Measurements from ENCODE around the gene SH2B3.
A peak's percentile ranks its signal among the peaks of the same experiment; 100 is the strongest.
"Not testable (repeated sequence)": the region's sequence is repeated elsewhere in the genome, so short reads cannot be mapped to it uniquely, and the experiment has no call there.

The SH2B3 gene

DNA sequence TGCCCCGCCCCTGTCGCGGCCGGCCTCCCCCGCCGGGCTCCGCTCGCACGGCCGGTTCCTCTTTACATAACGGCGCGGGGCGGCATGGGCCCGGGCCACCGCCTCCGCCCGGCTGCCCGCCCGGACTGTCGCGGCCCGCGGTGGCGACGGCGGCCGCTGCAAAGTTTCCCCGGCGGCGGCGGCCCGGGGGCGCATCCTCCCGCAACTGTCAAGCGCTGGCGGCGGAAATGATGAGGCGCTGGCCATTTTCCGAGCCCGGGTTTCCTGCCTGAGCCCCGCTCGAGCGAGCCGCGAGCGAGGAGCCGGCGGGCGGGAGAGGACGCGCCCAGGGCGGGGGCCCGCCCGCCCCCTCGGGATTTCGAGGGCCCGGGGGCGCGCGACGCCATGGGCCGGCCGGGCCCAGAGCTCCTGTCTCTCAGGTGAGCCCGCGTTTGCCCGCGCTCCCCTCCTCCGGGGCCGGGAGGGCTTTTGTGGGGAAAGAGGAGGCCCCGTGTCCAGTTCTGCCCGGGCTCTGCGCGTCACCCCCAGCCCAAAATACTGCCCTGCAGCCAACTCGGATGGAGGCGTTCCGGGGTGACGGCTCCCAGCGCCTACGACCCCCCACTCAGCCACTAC is at the start of gene SH2B3:
TSS of gene SH2B3 (plus strand) at position 65 of the 615 bp plus-strand sequence. CDS start 12,223 bp downstream, outside the sequence.
- no peak for DNase-seq

DNA sequence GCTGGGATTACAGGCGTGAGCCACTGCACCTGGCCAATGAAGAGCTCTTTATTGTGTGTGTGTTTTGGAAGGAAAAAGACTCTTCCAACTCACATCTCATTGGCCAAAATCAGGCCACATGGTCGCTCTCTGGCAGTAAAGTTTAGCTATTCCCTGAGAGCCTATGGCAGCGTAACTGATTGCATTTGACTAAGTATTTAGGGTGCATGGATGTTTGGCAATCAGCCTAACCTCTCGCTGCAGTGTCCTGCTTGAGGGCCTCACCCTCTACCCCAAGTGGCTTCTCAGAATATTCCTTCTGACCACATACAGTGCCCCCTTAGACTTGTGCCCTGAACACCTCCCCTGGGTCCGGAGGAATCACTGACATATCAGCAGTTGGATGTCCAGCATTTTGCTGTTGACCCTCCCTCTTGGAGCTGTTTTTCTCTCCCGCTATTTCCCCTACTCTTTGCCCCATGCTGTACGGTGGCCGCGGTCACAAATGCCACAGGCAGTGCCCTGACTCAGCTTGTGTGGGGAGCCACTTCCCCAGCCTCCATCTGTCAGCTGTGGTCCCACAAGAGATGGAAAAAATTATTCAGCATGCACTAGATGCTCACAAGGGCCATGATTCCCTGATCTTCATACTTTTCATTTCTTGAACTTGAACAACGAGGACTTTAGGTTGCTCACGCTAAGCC is 46.4 kb upstream of the SH2B3 start:
- DNase-seq: peak; percentile 72

DNA sequence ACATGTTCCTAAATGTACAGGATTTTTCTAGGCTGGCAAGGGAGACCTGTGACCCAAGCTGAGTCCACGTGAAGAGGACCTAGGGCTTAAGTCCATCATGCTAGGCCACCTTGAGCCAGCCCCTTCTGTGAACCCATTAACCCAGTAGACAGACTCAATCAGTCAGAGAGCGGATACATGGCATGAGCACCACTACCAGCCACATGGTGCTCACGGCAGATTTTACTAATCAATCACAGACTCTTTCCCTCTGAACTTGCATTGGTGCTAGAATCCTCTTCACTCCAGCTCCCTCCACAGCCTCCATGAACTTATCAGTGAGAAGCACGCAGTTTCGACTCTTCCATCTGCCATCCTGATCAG is 45.8 kb upstream of the SH2B3 start:
- DNase-seq: peak; percentile 8

DNA sequence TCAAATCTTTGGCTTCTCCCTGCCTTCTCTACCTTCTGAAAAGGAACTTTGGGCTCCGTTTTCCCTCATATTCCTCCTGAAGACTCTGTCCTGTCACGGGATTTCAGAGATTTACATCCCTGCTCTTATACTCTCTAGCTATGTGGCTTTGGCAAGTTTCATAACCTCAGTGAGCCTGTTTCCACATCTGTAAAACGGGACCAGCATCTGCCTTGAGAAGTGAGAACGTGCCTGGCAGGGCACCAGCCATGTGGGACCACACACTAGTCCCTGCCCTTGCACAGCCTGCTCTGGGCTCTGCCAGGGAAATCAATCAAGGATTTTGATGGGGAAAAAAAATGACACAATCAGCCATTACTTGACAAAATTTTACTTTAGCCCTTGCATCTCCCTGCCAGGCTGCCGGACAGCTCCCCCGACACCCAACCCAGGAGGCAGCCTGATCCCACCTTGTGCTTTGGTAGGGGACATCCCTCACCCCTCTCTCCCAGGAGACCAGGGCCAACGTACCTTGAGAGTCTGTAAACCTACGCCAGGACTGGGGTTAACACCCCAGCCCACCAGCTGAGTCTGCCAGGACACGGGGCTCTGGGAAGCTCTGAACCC is 45.3 kb upstream of the SH2B3 start:
- DNase-seq: no peak

DNA sequence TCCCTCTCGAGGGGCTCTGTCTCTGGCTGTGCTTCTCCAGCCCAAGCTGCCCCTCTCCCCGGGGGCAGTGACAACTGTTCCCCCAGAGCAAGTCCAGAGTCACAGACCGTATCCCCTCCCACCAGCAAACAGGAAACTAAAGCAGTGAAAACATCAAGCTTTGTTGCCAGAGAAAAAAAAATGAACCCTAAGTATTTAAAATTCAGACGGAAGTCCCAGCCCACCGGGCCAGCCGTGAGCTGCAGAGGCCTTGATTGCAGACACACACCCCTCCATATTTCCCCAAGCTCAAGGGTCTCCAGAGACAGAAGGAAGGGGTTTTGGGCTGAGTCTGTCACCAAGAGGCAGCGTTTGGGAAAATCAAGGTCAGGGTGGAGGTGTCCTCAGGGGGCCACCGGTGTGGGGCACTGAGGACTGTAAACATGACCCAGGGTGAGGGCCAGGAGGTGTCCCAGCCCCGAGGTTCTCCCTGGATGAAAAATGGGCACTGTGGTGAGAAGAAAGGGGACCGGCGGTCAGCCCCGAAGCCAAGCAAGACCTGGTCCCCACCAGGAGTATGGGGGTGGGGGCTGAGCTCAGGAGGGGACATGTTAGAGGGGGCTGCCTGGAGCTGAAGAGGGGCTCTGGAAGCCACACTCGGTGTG is 44.5 kb upstream of the SH2B3 start:
- no peak for DNase-seq

DNA sequence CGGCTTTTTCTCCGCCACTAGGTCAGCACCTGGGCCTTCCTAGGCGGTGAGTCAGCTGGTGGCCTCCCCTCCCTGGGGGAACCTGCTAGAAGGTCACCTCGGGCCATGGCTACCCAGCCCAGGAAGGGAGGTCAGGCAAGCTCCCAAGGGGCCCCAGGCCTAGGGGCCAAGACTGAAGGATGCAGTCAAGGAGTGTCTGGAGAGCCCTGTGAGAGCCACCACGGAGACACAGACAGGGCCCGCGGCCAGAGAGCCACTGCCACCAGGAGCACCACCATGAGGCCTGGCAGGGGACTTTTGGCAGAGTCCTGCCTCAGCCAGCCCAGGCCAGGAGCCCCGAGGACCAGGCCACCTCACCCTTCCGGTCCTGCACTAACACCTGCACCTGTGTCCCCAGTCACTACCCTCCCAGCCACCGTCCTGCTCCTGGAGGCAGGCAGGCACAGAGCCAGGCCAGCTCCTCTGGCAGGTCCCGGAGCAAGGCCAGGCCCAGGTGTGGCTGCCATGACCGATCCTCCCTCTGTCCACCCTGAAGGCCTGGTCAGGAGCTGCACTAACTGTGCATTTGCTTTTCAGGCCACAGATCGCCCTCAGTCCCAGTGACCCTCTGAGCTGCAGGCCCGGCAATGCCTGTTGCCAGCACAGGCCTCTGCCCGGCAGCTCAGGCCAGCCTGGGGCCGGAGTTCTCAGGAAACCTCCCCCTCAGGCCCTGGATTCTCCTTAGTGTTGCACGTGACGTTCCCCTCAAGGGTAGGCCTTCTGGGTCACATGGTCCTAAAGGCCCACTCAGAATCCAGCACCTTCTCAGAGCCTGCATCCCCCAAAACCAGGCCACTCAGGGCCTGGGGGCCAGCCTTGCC is 43.8 kb upstream of the SH2B3 start:
- DNase-seq: no peak

DNA sequence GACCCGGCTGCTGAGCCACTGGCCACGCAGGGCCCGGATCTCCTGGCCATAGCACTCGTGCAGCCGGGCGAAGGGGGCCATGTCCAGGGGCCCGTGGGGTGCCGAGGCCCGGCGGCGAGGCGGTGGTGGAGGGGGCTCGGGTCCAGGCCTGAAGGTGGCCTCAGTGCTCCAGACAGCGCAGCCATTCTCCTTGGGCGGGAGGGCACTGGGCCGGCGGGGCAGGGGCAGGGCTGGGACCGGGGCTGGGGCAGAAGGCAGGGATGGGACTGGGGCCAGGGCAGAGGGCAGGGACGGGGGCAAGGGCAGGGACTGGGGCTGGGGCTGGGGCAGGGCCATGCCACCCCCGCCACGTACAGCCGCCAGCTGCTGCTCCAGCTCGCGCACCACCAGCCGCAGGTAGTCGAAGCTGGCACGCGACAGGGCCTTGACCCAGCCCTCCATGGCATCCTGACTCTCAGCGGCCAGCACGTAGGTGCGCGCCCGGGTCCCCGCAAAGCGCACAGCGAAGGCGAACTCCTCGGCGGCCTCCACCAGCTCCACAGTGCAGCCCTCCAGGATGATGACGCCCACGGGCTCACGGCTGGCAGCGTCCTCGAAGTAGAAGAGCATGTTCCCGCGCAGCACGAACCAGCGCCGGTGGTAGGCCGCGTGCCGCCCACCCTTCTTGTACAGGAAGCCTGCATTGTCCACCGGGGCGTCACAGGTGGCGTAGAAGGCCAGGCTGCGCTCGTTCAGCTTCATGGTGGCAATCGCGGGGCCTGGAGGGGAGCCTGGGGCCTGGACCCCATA is 42.8 kb upstream of the SH2B3 start:
- no peak for DNase-seq

DNA sequence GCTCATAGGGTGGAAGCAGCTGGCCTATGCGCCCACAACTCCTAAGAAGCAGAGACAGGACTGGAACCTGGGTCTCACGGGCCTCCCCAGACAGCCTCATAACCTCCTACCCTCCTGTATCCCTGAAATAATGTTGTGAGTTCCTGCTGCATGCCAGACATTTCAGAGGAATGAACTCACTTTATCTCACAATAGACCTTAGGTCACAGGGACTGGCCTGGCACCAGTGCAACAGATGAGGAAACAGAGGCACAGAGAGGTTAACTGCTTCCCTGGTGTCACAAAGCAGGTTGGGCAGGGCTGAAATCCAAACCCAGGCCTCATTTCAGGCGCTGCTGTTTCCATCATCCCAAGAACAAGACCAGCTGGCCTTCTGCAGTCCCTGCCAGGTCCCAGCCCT is 42.1 kb upstream of the SH2B3 start:
- no peak for DNase-seq

DNA sequence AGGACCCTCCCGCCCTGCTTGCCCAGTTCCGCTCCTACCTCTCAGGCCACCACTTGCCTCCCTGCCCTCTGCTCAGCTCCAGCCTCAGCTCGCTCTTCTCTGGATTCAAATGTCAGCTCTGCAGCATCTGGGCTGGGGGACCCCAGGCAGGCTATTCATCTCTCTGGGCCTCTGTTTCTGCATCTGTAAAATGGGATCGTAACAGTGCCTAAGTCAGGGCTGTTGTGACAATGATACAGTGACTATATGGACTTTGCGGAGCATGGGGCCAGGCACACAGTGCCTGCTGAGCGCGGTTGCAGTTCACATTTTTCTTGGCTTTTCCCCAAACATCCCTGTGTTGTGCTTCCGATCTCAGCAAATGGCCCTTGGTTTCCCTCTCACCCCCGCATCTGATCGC is 39.6 kb upstream of the SH2B3 start:
- no peak for DNase-seq

DNA sequence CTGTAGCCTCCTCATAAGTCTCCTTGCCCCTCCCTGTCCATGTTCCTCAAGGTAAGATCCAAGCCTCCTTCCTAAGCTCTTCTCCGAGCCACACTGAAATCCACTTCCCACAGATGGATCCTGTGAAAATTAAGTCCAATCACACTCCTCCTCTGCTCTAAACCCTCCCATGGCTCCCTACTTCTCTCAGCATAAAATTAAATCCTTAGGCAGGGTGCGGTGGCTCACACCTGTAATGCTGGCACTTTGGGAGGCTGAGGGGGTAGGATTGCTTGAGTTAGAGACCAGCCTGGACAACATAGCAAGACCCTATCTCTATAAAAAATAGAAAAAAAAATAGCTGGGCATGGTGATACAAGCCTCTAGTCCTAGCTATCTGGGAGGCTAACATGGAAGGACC is 39.1 kb upstream of the SH2B3 start:
- no peak for DNase-seq

DNA sequence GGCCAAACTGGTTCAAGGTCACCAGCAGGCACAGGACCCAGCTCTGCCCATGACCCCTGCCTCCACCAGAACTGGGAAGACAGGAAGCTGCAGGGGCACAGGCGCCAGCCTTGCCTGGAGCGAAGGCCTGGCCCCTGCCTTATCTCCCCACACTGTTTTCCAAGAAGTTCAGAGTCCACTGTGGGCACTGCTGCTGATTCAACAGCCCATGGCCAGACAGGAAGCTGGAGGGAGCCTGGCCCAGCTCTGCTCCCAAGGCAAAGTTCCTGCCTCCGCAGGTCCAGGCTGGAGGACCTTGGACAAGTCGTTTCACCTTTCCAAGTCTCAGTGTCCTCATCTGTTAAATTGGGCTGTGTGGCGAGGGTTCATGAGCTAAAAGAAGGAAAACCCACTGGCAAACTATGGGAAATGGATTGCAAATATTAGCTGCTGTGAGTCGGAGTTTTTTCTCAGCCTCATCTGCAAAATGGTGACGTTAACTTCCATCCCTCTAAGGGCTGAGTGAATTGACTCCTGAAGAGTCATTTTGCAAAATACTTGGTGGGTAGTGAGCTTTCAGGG is 38.0 kb upstream of the SH2B3 start:
- DNase-seq: peak; percentile 21

DNA sequence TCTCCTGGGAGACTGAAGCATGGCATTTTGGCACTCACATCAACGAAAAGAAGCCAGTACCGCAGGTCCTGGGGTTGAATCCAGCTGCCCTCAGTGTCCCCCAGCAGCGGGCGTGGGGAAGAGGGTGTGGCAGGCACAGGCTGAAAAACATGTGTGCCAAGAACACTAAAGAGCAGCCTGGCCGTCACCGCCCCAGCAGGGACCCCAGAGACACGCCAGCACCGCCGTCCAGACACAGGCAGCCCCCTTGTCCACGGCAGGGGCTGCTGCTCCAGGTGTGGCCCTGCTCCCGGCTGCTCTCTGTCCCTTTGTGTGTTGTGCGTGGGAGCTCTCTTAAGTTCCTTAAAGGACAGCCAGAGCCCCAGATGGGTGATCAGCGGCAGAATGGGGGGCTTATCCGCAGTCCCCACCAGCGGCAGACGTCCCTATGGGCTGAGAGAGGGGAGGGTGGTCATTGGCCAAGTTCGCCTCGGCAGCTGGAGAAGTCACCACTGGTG is 37.4 kb upstream of the SH2B3 start:
- DNase-seq: peak; percentile 34

DNA sequence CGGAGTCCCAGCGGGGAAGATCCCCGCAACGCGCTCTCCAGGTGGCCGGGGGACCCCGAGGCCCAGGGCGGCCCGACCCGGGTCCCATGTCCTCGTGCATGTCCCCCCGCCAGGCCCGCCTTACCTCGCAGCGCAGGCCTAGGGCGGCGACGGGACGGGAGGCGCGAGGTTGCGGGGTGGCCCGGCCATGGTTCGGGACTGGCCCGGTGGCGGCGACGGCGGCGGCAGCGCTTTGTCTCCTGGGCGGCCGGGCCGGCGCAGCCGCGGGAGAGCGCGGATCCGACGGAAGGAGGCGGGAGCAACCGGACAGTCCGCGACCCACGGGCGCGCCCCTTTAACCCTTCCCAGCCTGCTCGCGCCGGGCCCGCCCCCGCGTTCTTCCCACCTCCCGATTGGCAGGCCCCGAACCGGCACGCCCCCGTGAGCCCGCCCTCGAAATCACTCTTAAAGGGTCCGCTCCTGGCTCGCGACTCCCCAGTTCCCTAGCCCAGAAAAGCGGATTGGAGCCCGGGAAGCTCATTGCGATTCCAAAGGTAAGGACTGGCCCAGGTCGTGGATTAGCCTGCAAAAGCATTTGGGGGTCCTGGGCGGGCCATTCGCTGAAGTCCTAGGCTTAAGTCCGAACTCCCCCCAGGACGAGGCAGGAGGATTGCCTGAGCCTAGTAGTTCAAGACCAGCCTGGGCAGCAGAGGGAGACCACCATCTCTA is 36.8 kb upstream of the SH2B3 start, which contains the start of gene PHETA1:
TSS of gene PHETA1 (minus strand) at position 308 of the 708 bp plus-strand sequence. CDS start 5,668 bp downstream, outside the sequence.
- DNase-seq: peak; percentile 92

DNA sequence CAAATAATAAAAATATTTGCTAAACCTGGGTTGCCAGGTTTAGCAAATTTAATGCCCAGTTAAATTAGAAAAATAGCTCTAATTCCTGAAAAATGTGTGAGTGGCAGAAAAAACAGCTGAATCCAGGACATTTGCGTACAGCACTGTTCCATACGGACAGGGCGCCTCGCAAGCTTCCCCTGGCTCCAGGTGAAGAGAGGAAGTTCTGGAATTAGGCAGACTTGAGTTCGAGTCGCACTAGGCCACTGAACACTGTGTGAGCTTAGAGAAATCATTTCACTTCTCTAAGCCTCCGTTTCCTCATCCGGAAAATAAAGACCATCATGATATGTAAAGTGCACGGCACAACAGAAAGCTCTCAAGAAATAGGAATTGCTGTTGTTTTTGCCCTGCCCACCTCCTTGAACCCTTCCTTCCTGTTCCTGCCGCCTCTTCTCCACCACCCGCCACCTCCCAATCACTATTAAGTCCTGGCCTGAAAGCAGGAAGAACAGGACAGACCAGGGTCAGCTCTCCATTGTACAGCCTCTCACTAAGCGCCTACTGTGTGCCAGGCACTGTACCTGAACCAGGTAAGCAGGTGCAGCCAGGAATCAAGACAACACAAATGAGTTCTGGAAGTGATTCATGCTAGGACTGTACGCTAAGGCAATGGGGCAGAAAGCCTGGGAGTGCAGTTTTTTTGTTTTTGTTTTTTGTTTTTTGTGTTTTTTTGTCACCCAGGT is 36.1 kb upstream of the SH2B3 start:
- no peak for DNase-seq

DNA sequence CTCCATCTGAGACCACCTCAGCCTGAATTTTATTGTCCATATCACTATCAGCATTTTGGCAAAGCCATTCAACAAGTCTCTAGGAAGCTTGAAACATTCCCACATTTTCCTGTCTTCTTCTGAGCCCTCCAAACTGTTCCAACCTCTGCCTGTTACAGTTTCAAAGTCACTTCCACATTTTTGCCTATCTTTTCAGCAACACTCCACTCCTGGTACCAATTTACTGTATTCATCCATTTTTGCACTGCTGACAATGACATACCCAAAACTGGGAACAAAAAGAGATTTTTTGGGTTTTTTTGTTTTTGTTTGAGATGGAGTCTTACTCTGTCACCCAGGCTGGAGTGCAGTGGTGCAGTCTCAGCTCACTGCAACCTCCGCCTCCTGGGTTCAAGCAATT is 32.5 kb upstream of the SH2B3 start:
- not testable (repeated sequence) for DNase-seq

DNA sequence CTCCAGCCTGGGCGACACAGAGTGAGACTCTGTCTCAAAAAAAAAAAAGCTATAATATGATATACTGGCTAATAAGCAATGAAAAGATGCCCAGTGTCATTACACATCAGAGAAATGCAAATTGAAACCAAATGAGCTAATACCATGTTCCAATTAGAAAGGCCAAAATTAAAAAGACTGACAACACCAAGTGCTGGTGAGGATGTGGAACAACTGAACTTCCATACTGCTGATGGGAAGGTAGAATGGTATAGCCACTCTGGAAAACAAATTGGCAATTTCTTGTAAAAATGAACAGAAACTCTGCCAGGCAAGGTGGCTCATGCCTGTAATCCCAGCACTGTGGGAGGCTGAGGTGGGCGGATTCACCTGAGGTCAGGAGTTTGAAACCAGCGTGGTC is 28.3 kb upstream of the SH2B3 start:
- DNase-seq: no peak

DNA sequence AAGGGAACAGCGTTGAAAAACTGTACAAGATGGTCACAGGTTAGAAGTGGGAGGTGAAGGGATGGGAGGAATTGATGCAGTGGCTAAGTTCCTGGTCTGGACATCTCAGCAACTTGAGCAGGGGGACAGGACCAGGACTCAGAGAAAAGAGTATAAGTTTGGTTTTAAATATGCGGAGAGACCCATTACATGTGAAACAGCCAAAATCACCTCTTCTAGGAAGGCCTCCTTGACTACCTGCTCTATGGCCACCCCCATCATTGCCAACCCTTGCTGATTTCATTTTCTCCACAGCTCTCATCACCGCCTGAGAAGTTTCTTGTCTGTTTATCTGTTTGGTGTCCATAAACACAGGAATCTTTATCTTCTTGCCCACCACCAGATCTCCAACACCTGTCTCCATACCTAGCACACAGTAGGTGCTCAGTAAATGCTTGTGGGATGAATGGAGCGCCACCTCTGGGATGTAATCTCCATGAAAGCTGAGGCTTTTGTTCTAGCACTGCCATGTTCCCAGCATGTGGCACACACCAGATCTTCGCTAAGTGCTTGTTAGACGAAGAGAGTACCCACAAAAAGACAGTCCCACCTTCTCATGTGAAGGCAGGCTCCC is 25.7 kb upstream of the SH2B3 start:
- DNase-seq: no peak

DNA sequence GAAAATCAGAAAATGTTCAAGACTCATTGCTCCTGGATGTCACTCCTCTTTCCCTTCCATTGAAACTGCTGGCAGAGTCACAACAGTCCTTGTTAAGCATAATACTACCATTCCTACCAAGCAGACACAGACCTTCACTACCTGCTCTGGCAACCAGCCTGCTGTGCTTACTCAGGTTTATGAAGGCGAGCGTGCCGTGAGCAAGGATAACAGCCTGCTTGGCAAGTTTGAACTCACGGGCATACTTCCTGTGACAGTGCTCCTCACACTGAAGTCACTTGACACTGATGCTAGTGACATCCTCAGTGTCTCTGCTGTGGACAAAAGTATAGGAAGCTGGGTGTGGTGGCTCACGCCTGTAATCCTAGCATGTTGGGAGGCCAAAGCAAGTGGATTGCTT is 21.1 kb upstream of the SH2B3 start:
- no peak for DNase-seq

DNA sequence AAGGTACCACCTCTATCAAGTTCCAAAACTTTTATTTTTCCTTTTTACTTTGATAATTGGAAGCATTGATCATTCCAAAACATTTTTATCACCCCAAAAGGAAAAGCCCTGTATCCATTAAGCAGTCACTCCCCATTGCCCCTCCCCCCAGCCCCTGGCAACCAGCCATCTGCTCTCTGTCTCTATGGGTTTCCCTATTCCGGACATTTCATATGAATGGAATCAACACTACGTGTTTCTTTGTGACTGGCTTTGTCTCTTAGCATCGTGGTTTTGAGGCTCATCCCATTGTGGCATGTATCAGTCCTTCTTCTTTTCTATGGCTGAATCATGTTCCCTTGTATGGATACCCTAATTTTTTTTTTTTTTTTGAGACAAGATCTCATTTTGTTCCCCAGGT is 18.8 kb upstream of the SH2B3 start:
- no peak for DNase-seq

Measured in hematopoietic multipotent progenitor cell treated with erythropoietin and hydrocortisone succinate and interleukin-3 and kit ligand, for 6 days (in vitro differentiated cells).